HEK293 (cell line): ENCODE data around the gene SH3RF3.

ENCODE experiments used
- CTCF ChIA-PET: fragments of 350-600 bp; formaldehyde crosslinking; extraction: SDS; loops from one replicate; lab custom pipeline; 2021; ENCODE audit warnings: antibody characterized with exemption; lab: Yijun Ruan, JAX
- POLR2A ChIA-PET: fragments of 300-600 bp; formaldehyde crosslinking; extraction: SDS; loops from one replicate; lab custom pipeline; 2020; ENCODE audit warnings: antibody characterized with exemption, inconsistent platforms; lab: Yijun Ruan, JAX
- H3K27ac ChIP-seq: fragments of 200-500 bp; sonication (Bioruptor generic); 2 replicates; pipeline ENCODE4 v1.5.1; 2014; ENCODE audit warnings: low read depth, low read length, control low read depth, inconsistent platforms; ENCODE audit errors: extremely low read depth
- H3K36me3 ChIP-seq, 2 experiments: fragments of 200-500 bp in 1 of 2; sonication (Bioruptor generic) in 1 of 2; 1 replicate in 1 of 2; 2 replicates in 1 of 2; pipeline ENCODE4 v1.5.1; 2014 to 2017; ENCODE audit warnings: inconsistent platforms in 2 of 2, low read length in 2 of 2; ENCODE audit not compliant: control insufficient read depth in 2 of 2, insufficient read depth in 1 of 2
- H3K4me1 ChIP-seq: fragments of 200-500 bp; sonication (Bioruptor generic); 2 replicates; pipeline ENCODE4 v1.5.1; 2014; ENCODE audit warnings: mild to moderate bottlenecking, low read length, inconsistent platforms; ENCODE audit not compliant: control insufficient read depth, insufficient read depth
- H3K4me3 ChIP-seq: 2 replicates; pipeline ENCODE4 v1.5.1; 2011; ENCODE audit warnings: low read depth, mild to moderate bottlenecking, control low read depth, low read length, moderate library complexity
- H3K9me3 ChIP-seq: fragments of 200-500 bp; sonication (Bioruptor generic); 2 replicates; pipeline ENCODE4 v1.5.1; 2014; ENCODE audit warnings: low read depth, low read length, inconsistent platforms; ENCODE audit not compliant: control insufficient read depth, insufficient read depth
- GFI1B ChIP-seq: fragments of 450-650 bp; formaldehyde crosslinking; IDR thresholded peaks from 2 replicates; pipeline ENCODE4 v1.5.1; 2016; ENCODE audit warnings: missing biosample characterization, missing genetic modification characterization
- HOXC10 ChIP-seq: sonication (generic); formaldehyde crosslinking; IDR thresholded peaks from 2 replicates; pipeline ENCODE4 v1.8.1; 2023; ENCODE audit warnings: mild to moderate bottlenecking, missing genetic modification reagents
- KLF16 ChIP-seq: fragments of 450-650 bp; formaldehyde crosslinking; IDR thresholded peaks from 2 replicates; pipeline ENCODE4 v1.5.1; 2017; ENCODE audit warnings: missing biosample characterization, missing genetic modification characterization
- KLF8 ChIP-seq: fragments of 450-650 bp; formaldehyde crosslinking; IDR thresholded peaks from 2 replicates; pipeline ENCODE4 v1.5.1; 2016; ENCODE audit warnings: missing biosample characterization, missing genetic modification characterization
- OSR2 ChIP-seq: fragments of 450-650 bp; formaldehyde crosslinking; IDR thresholded peaks from 2 replicates; pipeline ENCODE4 v1.5.1; 2016; ENCODE audit warnings: missing biosample characterization, missing genetic modification characterization
- TCF7L2 ChIP-seq: IDR thresholded peaks from 2 replicates; pipeline ENCODE4 v1.6.1; 2011; ENCODE audit warnings: low read depth, mild to moderate bottlenecking, inconsistent platforms, low read length, moderate library complexity, borderline replicate concordance
- ZBTB48 ChIP-seq: fragments of 450-650 bp; formaldehyde crosslinking; IDR thresholded peaks from 2 replicates; pipeline ENCODE4 v1.5.1; 2016; ENCODE audit warnings: missing biosample characterization, missing genetic modification characterization
- ZNF132 ChIP-seq: fragments of 450-650 bp; formaldehyde crosslinking; IDR thresholded peaks from 2 replicates; pipeline ENCODE4 v1.5.1; 2017; ENCODE audit warnings: missing biosample characterization, missing genetic modification characterization, borderline replicate concordance
- ZNF146 ChIP-seq: fragments of 450-650 bp; formaldehyde crosslinking; IDR thresholded peaks from 2 replicates; pipeline ENCODE4 v1.5.1; 2016; ENCODE audit warnings: missing biosample characterization, missing genetic modification characterization
- ZNF169 ChIP-seq: fragments of 450-650 bp; formaldehyde crosslinking; IDR thresholded peaks from 2 replicates; pipeline ENCODE4 v1.5.1; 2016; ENCODE audit warnings: missing biosample characterization, missing genetic modification characterization
- ZNF416 ChIP-seq: fragments of 450-650 bp; formaldehyde crosslinking; IDR thresholded peaks from 2 replicates; pipeline ENCODE4 v1.5.1; 2016; ENCODE audit warnings: missing biosample characterization, missing genetic modification characterization
- ZNF548 ChIP-seq: fragments of 450-650 bp; formaldehyde crosslinking; IDR thresholded peaks from 2 replicates; pipeline ENCODE4 v1.5.1; 2016; ENCODE audit warnings: missing biosample characterization, missing genetic modification characterization
- ZNF585B ChIP-seq: fragments of 450-650 bp; formaldehyde crosslinking; IDR thresholded peaks from 2 replicates; pipeline ENCODE4 v1.5.1; 2016; ENCODE audit warnings: missing biosample characterization, missing genetic modification characterization
- ZNF621 ChIP-seq: fragments of 450-650 bp; formaldehyde crosslinking; IDR thresholded peaks from 2 replicates; pipeline ENCODE4 v1.5.1; 2017; ENCODE audit warnings: missing biosample characterization, missing genetic modification characterization
- ZNF624 ChIP-seq: fragments of 450-650 bp; formaldehyde crosslinking; IDR thresholded peaks from 2 replicates; pipeline ENCODE4 v1.5.1; 2017; ENCODE audit warnings: missing biosample characterization, missing genetic modification characterization
- ZNF747 ChIP-seq: fragments of 450-650 bp; formaldehyde crosslinking; IDR thresholded peaks from 2 replicates; pipeline ENCODE4 v1.5.1; 2016; ENCODE audit warnings: missing biosample characterization, missing genetic modification characterization
- ZNF837 ChIP-seq: fragments of 450-650 bp; formaldehyde crosslinking; IDR thresholded peaks from 2 replicates; pipeline ENCODE4 v1.5.1; 2016; ENCODE audit warnings: missing biosample characterization, missing genetic modification characterization
- ZSCAN23 ChIP-seq: fragments of 450-650 bp; formaldehyde crosslinking; IDR thresholded peaks from 2 replicates; pipeline ENCODE4 v1.5.1; 2016; ENCODE audit warnings: missing biosample characterization, missing genetic modification characterization
- TF ChIP-seq, protein P1 (sequence below): fragments of 450-650 bp; formaldehyde crosslinking; IDR thresholded peaks from 2 replicates; pipeline ENCODE4 v1.5.1; 2016; ENCODE audit warnings: missing biosample characterization, missing genetic modification characterization
- TF ChIP-seq, protein P2 (sequence below): fragments of 450-650 bp; formaldehyde crosslinking; IDR thresholded peaks from 2 replicates; pipeline ENCODE4 v1.5.1; 2016; ENCODE audit warnings: missing biosample characterization, missing genetic modification characterization
- TF ChIP-seq, protein P3 (sequence below): fragments of 450-650 bp; formaldehyde crosslinking; IDR thresholded peaks from 2 replicates; pipeline ENCODE4; 2016; ENCODE audit warnings: missing biosample characterization, missing genetic modification characterization
- TF ChIP-seq, protein P4 (sequence below): fragments of 450-650 bp; formaldehyde crosslinking; IDR thresholded peaks from 2 replicates; pipeline ENCODE4 v1.5.1; 2016; ENCODE audit warnings: missing biosample characterization, missing genetic modification characterization
- TF ChIP-seq, protein P5 (sequence below): fragments of 450-650 bp; formaldehyde crosslinking; IDR thresholded peaks from 2 replicates; pipeline ENCODE4 v1.5.1; 2016; ENCODE audit warnings: missing biosample characterization, missing genetic modification characterization, borderline replicate concordance
- TF ChIP-seq, protein P6 (sequence below): fragments of 450-650 bp; formaldehyde crosslinking; IDR thresholded peaks from 2 replicates; pipeline ENCODE4 v1.5.1; 2016; ENCODE audit warnings: missing biosample characterization, missing genetic modification characterization

The SH3RF3 gene

DNA sequence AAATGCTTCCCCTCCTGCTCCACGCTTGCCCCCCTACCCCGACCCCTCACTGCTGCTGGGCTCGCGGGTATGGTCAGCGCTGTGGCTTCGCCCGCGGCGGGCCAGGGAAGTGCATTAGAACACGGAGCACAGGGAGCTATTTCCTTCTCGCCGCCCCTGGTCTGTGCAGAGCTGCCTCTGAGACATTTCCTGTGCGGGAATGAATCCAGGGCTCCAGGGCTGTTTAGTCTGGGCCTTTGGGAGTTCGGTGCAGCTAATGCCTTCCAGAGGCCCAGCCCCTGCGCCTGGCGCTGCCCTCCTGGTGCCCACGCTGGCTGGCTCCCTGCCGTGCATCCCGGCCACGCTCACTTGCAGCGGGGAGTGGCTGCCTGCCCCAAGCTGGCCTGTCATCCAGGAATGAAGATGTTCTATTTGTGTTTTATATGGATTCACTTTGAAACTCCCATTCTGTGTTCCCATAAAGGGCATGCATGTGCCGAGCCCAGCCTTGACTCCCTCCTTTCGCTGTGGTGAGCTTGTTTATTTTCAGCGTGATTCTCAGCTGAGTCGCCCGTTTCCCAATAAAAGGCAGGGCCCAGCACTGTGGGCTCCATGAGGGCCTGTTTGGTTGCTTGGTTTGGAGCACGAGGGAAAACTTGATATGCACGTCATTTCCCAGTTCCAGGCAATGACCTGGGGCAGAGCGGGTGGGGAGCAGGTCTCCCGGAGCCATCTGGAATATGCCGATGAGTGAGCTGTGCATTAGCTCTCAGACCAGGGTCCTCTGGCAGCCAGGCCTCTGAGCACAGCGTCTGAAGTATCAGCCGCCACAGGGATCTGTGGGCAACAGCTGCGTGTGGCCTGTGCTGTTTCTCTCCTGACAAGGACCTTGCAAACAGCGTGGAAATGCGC is 42.7 kb downstream of the SH3RF3 start (continued):
- TF ChIP-seq HOXC10 (CRISPR knock-in tag) (no peak), ZNF837 (tag by site-specific recombination) (no peak), ZNF621 (tag by site-specific recombination) (no peak), ZNF416 (tag by site-specific recombination) (no peak)
- TF ChIP-seq, protein P1, sequence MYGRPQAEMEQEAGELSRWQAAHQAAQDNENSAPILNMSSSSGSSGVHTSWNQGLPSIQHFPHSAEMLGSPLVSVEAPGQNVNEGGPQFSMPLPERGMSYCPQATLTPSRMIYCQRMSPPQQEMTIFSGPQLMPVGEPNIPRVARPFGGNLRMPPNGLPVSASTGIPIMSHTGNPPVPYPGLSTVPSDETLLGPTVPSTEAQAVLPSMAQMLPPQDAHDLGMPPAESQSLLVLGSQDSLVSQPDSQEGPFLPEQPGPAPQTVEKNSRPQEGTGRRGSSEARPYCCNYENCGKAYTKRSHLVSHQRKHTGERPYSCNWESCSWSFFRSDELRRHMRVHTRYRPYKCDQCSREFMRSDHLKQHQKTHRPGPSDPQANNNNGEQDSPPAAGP (tag by site-specific recombination), result no peak
- TF ChIP-seq, protein P2, sequence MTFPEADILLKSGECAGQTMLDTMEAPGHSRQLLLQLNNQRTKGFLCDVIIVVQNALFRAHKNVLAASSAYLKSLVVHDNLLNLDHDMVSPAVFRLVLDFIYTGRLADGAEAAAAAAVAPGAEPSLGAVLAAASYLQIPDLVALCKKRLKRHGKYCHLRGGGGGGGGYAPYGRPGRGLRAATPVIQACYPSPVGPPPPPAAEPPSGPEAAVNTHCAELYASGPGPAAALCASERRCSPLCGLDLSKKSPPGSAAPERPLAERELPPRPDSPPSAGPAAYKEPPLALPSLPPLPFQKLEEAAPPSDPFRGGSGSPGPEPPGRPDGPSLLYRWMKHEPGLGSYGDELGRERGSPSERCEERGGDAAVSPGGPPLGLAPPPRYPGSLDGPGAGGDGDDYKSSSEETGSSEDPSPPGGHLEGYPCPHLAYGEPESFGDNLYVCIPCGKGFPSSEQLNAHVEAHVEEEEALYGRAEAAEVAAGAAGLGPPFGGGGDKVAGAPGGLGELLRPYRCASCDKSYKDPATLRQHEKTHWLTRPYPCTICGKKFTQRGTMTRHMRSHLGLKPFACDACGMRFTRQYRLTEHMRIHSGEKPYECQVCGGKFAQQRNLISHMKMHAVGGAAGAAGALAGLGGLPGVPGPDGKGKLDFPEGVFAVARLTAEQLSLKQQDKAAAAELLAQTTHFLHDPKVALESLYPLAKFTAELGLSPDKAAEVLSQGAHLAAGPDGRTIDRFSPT, result no peak
- TF ChIP-seq, protein P3, sequence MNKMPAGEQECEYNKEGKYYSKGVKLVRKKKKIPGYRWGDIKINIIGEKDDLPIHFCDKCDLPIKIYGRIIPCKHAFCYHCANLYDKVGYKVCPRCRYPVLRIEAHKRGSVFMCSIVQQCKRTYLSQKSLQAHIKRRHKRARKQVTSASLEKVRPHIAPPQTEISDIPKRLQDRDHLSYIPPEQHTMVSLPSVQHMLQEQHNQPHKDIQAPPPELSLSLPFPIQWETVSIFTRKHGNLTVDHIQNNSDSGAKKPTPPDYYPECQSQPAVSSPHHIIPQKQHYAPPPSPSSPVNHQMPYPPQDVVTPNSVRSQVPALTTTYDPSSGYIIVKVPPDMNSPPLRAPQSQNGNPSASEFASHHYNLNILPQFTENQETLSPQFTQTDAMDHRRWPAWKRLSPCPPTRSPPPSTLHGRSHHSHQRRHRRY (tag by site-specific recombination), result no peak
- TF ChIP-seq, protein P4, sequence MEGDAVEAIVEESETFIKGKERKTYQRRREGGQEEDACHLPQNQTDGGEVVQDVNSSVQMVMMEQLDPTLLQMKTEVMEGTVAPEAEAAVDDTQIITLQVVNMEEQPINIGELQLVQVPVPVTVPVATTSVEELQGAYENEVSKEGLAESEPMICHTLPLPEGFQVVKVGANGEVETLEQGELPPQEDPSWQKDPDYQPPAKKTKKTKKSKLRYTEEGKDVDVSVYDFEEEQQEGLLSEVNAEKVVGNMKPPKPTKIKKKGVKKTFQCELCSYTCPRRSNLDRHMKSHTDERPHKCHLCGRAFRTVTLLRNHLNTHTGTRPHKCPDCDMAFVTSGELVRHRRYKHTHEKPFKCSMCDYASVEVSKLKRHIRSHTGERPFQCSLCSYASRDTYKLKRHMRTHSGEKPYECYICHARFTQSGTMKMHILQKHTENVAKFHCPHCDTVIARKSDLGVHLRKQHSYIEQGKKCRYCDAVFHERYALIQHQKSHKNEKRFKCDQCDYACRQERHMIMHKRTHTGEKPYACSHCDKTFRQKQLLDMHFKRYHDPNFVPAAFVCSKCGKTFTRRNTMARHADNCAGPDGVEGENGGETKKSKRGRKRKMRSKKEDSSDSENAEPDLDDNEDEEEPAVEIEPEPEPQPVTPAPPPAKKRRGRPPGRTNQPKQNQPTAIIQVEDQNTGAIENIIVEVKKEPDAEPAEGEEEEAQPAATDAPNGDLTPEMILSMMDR (tag by site-specific recombination), result no peak

DNA sequence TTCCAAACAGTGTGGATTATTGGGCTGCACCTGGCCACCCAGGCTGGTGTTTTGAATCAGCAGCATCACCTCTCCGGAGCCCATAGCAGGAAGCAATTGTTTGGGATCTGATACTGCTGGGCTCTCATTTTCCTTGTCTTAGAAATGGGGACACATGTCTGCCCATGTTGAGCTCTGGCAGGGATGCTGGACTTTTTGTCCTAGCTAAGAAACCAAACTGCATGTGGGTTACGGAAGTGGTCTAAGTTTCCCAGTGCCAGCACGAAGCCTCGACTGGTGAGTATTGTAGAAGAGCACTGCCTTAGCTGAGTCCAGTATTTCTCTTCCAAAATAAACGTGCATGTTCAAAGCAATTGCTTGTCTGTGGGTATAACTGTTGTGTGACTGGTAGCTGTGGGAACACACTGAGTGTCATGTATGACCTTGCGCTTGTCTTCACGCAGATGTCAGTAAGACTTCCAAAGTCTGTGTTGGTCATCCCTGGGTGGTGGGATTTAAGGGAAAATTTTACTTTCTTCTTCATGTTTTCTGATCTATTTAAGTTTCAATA is 43.6 kb downstream of the SH3RF3 start:
- Histone ChIP-seq H3K9me3 (no peaks in the 10 kb centered on the region), H3K4me1 (peaks cover 18% of the 10 kb centered on the region), H3K27ac (no peak overlapping the region), H3K36me3 (no peaks in the 10 kb centered on the region), H3K4me3 (no peak overlapping the region)
- ChIA-PET POLR2A (no interaction called here), CTCF (interaction anchor here (0.6 kb wide), 1 partner anchor 125 kb away, joined by 3 read pairs; no protein-coding TSS in a partner anchor)
- TF ChIP-seq ZNF747 (tag by site-specific recombination) (no peak), TCF7L2 (no peak), ZNF169 (no peak), ZBTB48 (tag by site-specific recombination) (no peak), OSR2 (no peak), KLF16 (no peak), GFI1B (tag by site-specific recombination) (no peak), KLF8 (tag by site-specific recombination) (no peak), ZNF146 (tag by site-specific recombination) (no peak), ZNF585B (no peak), ZNF132 (no peak), ZSCAN23 (no peak), ZNF624 (no peak), ZNF548 (tag by site-specific recombination) (no peak)
- TF ChIP-seq, protein P5, sequence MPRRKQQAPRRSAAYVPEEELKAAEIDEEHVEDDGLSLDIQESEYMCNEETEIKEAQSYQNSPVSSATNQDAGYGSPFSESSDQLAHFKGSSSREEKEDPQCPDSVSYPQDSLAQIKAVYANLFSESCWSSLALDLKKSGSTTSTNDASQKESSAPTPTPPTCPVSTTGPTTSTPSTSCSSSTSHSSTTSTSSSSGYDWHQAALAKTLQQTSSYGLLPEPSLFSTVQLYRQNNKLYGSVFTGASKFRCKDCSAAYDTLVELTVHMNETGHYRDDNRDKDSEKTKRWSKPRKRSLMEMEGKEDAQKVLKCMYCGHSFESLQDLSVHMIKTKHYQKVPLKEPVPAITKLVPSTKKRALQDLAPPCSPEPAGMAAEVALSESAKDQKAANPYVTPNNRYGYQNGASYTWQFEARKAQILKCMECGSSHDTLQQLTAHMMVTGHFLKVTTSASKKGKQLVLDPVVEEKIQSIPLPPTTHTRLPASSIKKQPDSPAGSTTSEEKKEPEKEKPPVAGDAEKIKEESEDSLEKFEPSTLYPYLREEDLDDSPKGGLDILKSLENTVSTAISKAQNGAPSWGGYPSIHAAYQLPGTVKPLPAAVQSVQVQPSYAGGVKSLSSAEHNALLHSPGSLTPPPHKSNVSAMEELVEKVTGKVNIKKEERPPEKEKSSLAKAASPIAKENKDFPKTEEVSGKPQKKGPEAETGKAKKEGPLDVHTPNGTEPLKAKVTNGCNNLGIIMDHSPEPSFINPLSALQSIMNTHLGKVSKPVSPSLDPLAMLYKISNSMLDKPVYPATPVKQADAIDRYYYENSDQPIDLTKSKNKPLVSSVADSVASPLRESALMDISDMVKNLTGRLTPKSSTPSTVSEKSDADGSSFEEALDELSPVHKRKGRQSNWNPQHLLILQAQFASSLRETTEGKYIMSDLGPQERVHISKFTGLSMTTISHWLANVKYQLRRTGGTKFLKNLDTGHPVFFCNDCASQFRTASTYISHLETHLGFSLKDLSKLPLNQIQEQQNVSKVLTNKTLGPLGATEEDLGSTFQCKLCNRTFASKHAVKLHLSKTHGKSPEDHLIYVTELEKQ (tag by site-specific recombination), result no peak
- TF ChIP-seq, protein P6, sequence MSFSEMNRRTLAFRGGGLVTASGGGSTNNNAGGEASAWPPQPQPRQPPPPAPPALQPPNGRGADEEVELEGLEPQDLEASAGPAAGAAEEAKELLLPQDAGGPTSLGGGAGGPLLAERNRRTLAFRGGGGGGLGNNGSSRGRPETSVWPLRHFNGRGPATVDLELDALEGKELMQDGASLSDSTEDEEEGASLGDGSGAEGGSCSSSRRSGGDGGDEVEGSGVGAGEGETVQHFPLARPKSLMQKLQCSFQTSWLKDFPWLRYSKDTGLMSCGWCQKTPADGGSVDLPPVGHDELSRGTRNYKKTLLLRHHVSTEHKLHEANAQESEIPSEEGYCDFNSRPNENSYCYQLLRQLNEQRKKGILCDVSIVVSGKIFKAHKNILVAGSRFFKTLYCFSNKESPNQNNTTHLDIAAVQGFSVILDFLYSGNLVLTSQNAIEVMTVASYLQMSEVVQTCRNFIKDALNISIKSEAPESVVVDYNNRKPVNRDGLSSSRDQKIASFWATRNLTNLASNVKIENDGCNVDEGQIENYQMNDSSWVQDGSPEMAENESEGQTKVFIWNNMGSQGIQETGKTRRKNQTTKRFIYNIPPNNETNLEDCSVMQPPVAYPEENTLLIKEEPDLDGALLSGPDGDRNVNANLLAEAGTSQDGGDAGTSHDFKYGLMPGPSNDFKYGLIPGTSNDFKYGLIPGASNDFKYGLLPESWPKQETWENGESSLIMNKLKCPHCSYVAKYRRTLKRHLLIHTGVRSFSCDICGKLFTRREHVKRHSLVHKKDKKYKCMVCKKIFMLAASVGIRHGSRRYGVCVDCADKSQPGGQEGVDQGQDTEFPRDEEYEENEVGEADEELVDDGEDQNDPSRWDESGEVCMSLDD, result no peak
